GM10266 (cell line): ENCODE data around the gene THSD7B.
"Not testable (repeated sequence)": the region's sequence is repeated elsewhere in the genome, so short reads cannot be mapped to it uniquely, and the experiment has no call there.

Source experiments
- DNase-seq: peaks from one replicate; pipeline ENCODE4 v3.0.0; 2012; ENCODE audit errors: extremely low spot score
- CTCF ChIP-seq: IDR thresholded peaks from 2 replicates; pipeline ENCODE4 v1.5.1; 2012; ENCODE audit warnings: mild to moderate bottlenecking, low read depth; ENCODE audit not compliant: control insufficient read depth, insufficient read depth; ENCODE audit errors: missing control alignments

Gene THSD7B

GRCh38 chr2:137525641-137526190 lies 760.4 kb downstream of the THSD7B start:
- no peak for DNase-seq
- no peak for TF ChIP-seq CTCF

- no peak for TF ChIP-seq CTCF
- no peak for DNase-seq
Measured at GRCh38 chr2:137535897-137536296, 770.6 kb downstream of the THSD7B start.

- no peak for DNase-seq
- no peak for TF ChIP-seq CTCF
Measured at GRCh38 chr2:137539336-137539735, 774.0 kb downstream of the THSD7B start.

- TF ChIP-seq CTCF = no peak
Measured at GRCh38 chr2:137547842-137548241, 782.5 kb downstream of the THSD7B start.

GRCh38 chr2:137566387-137566786 lies 801.0 kb downstream of the THSD7B start:
- no peak for TF ChIP-seq CTCF
- no peak for DNase-seq

More at GRCh38 chr2:137547842-137548241, 782.5 kb downstream of the THSD7B start:
- DNase-seq = no peak

- no peak for DNase-seq
- no peak for TF ChIP-seq CTCF
Measured at GRCh38 chr2:137570484-137570883, 805.1 kb downstream of the THSD7B start.

GRCh38 chr2:137587834-137588233 lies 822.5 kb downstream of the THSD7B start:
- DNase-seq = not testable (repeated sequence)

- DNase-seq = not testable (repeated sequence)
Measured at GRCh38 chr2:137588578-137588977, 823.2 kb downstream of the THSD7B start.
